Kidney epithelial cell (primary cell): ENCODE data around the gene PRLHR. TPM values are rescaled to one million over a fixed set of nuclear protein-coding genes. Genes with fewer than 3 reads are reported as not detected.

Experiments used
- DNase-seq: peaks from one replicate; pipeline ENCODE4 v3.0.0-alpha.2; 2010; ENCODE audit warnings: low read depth
- H3K27me3 ChIP-seq: 2 replicates; pipeline ENCODE4 v1.6.0; 2011; ENCODE audit warnings: low read length; ENCODE audit not compliant: control insufficient read depth, insufficient read depth
- H3K36me3 ChIP-seq: 2 replicates; pipeline ENCODE4 v1.5.1; 2011; ENCODE audit warnings: low read length; ENCODE audit not compliant: control insufficient read depth, insufficient read depth
- H3K4me3 ChIP-seq: 2 replicates; pipeline ENCODE4 v1.5.1; 2011; ENCODE audit warnings: low read depth, mild to moderate bottlenecking, control low read depth, low read length
- total RNA-seq: library from RNA; depleted of rRNA; stranded (reverse); fragments of >200 nt; gene quantifications from 2 replicates; pipeline ENCODE4 v1.2.3, GENCODE V29; 2015
- TF ChIP-seq, protein P1 (sequence below): IDR thresholded peaks from 2 replicates; pipeline ENCODE4 v1.5.1; 2011; ENCODE audit warnings: mild to moderate bottlenecking, moderate library complexity, low read length, control low read depth, inconsistent platforms; ENCODE audit not compliant: insufficient read depth, poor library complexity, severe bottlenecking

Gene PRLHR
- total RNA-seq, 1 donor from 2014 or later, result not detected

DNA sequence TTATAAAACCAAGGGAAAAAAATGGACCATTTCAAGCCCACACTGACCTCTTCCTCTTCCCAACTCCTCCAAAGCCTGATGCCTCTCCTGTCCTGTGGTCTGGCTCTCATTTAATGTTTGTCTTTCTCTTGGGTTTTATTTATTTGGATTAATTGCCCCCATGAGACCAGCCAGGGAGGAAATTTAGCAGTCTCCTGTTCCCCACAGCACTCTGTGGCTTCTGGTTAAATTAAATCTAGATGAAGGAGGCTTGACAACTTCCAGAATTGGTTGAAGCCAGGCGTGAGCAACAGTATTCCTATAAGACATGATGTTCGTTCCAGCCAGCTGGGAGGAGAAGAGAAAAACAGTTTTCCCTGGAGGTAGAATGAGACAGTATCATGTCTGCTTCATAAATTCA is 15.1 kb upstream of the PRLHR start:
- Histone ChIP-seq H3K27me3 (peaks cover 2% of the 10 kb centered on the region), H3K36me3 (no peaks in the 10 kb centered on the region), H3K4me3 (no peak overlapping the region)
- TF ChIP-seq, protein P1, sequence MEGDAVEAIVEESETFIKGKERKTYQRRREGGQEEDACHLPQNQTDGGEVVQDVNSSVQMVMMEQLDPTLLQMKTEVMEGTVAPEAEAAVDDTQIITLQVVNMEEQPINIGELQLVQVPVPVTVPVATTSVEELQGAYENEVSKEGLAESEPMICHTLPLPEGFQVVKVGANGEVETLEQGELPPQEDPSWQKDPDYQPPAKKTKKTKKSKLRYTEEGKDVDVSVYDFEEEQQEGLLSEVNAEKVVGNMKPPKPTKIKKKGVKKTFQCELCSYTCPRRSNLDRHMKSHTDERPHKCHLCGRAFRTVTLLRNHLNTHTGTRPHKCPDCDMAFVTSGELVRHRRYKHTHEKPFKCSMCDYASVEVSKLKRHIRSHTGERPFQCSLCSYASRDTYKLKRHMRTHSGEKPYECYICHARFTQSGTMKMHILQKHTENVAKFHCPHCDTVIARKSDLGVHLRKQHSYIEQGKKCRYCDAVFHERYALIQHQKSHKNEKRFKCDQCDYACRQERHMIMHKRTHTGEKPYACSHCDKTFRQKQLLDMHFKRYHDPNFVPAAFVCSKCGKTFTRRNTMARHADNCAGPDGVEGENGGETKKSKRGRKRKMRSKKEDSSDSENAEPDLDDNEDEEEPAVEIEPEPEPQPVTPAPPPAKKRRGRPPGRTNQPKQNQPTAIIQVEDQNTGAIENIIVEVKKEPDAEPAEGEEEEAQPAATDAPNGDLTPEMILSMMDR, result no peak
- no peak for DNase-seq

DNA sequence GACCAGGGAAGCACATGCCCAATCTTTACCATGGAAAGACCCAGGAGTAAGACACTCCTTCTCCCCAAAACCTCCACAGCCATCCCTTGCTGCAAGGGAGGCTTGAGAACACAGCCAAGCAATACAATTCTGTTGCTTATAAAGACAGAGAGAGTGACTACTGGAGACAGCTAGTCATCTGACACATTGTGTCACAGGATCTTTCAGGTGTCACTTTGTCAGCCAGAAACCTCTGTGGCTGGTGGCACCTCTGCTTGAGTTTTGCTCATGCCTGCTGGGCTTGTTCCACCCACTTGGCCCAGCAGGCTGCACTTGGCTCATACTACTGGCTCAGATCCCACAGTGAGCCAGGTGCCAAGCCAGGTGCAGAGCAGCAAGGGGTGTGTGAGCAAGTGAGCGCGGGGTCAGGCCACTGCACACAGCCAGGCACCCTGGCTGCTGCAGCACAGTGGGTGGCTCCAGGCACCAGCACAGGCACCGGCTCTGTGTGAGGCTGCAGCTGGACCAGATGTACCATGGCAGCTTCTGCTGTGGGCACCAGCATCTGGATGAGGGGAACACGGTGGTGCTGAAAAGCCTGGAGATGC is 12.4 kb upstream of the PRLHR start:
- TF ChIP-seq, protein P1, result no peak
- Histone ChIP-seq H3K4me3 (no peak overlapping the region), H3K27me3 (no peaks in the 10 kb centered on the region), H3K36me3 (no peaks in the 10 kb centered on the region)
- DNase-seq, result no peak

DNA sequence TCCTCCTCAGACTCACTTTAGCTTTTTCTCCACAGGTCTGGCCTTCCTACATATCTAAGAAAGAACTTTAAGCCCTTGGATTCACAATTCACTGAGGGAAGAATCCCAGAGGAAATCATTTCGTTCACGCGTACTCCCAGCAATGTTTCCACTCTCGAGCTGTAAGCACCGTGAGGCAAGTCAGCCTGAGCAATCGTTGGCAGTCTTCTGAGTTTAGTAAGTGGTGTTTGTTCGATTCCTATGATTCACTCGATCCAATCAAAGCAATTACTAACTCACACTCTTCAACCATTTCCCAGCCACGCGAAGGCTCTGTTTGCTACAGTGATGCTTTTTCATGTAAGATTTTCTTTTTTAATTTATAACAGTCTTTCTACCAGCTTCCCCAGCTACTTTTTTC is 10.2 kb upstream of the PRLHR start:
- H3K36me3 ChIP-seq, result no peaks in the 10 kb centered on the region
- TF ChIP-seq, protein P1, result no peak

GRCh38 chr10:118596426-118597124 is 1.1 kb upstream of the PRLHR start:
- no peak for DNase-seq
- H3K4me3 ChIP-seq, result no peak overlapping the region
- H3K36me3 ChIP-seq, result no peaks in the 10 kb centered on the region
- TF ChIP-seq, protein P1, result no peak
- H3K27me3 ChIP-seq, result peaks cover 41% of the 10 kb centered on the region

More for the DNA sequence above, 10.2 kb upstream of the PRLHR start:
- no peak for DNase-seq
- H3K4me3 ChIP-seq, result no peak overlapping the region
- H3K27me3 ChIP-seq, result no peaks in the 10 kb centered on the region

- peaks cover 41% of the 10 kb centered on the region for H3K27me3 ChIP-seq
- no peak overlapping the region for H3K4me3 ChIP-seq
- TF ChIP-seq, protein P1, result no peak
- no peak for DNase-seq
- H3K36me3 ChIP-seq, result no peaks in the 10 kb centered on the region
Measured at GRCh38 chr10:118595064-118595420, 406 bp downstream of the PRLHR start.
